GM13977 (cell line): Measurements from ENCODE around the gene CST9.
"Not testable (repeated sequence)": the region's sequence is repeated elsewhere in the genome, so short reads cannot be mapped to it uniquely, and the experiment has no call there.

Experiments used
- DNase-seq: peaks from one replicate; pipeline ENCODE4 v3.0.0; 2012; ENCODE audit warnings: low spot score
- CTCF ChIP-seq: IDR thresholded peaks from 2 replicates; pipeline ENCODE4 v1.5.1; 2012; ENCODE audit warnings: mild to moderate bottlenecking, control low read depth; ENCODE audit not compliant: insufficient read depth; ENCODE audit errors: extremely low read depth, missing control alignments
- in situ Hi-C: fragments of 300-500 bp; cut with MboI; formaldehyde crosslinking; loops from one replicate; pipeline ENCODE4 v1.12.0; 2022; ENCODE audit warnings: low sequenced_read_pairs, low pct_unique_long_range_greater_than_20kb, mixed read lengths, inconsistent platforms; ENCODE audit not compliant: unreplicated experiment

CST9 gene

DNA sequence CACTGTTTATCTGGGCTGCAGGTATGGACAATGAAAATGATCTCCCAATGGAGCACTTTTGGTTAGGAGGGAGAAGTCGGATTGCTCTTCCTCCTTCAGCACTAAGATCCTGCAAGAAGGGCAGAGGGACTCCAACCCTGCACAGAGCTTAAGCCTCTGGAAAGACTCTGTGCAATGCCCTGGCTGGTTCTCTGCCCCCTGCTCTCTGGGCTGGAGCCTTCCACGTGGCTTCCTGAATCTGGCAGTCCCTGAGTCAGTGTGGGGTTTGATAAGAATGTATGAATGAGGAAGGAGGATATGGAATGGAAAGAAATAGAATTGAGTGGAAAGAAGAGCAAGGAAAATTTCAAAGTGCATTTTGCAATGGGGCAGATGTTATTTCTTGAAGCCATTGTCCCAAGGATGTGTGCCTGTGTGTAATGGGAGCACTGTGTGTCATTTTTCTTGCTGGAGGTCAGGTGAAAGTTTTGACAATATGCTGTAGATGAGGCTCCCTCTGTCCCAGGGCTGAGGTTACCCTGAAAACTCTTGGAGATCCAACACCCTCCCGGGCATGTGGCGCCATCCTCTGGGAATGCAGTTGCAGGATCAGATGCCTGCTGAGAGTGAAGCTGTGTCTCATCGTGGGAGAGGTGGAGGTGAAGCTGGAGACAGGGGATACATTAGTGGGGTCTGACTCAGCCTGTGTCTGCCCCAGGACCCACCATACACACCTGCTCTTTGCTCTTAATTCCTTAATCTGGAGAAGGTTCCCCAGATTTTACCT, 21.1 kb downstream of the CST9 start:
- DNase-seq, result no peak
- in situ Hi-C loops, result no loop called here
- no peak for TF ChIP-seq CTCF

DNA sequence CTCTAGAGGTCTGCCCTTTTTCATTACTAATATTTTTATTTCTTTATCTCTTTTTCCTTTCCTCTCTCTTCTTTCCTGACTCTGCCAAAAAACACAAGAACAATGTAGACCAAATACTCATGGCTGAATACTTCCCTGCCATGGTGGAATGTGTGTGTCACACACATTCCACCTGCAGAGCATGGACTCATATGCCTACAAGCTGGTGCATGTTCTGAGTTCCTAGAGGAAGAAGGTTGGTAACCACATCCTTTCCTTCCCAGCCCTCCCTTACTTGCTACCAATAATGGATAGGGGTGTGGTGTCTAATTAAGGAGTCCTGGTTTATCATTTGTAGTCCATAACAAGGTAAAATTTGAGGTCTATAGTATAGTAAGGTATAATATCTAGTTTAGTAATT, 22.2 kb downstream of the CST9 start:
- no peak for DNase-seq
- in situ Hi-C loops, result no loop called here
- no peak for TF ChIP-seq CTCF

DNA sequence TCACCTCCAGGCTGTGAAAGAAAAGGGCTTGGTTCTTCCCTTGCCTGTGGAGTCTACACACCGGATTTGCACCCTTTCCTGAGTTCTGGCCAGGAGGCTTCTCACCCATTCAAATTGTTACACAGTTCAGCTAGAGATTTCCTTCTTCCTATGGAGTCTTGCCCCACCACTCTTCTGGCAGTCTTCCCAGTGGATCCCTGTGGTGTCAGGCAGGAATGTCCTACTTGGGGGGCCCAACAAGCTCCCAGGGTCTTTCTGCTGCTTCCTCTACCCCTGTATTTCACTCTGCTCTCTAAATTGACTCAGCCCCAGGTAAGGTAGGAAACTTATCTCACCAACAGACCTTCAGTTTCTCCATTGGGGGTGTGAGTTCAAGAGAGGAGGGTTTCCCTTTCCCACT, 23.4 kb downstream of the CST9 start:
- in situ Hi-C loops, result no loop called here
- TF ChIP-seq CTCF, result no peak
- DNase-seq, result no peak

- in situ Hi-C loops, DNase-seq: not testable (repeated sequence)
Measured at GRCh38 chr20:23581833-23582232, 23.9 kb downstream of the CST9 start.

DNA sequence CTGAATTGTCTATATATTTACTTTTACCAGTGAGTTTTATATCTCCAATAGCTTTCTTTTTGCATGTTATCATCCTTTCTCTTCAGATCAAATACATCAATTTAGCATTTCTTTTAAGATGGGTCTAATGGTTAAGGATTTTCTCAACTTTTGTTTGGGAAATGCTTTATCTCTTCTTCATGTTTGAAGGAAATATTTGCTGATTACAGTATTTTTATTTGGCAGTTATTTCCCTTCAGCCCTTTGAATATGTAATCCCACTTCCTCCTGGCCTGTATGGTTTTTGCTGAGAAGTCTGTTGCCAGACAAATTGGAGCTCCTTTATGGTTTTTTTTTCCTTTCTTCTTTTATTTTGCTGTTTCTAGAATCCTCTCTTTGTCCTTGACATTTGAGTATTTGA, 30.7 kb downstream of the CST9 start:
- in situ Hi-C loops, result no loop called here
- no peak for DNase-seq
- no peak for TF ChIP-seq CTCF

DNA sequence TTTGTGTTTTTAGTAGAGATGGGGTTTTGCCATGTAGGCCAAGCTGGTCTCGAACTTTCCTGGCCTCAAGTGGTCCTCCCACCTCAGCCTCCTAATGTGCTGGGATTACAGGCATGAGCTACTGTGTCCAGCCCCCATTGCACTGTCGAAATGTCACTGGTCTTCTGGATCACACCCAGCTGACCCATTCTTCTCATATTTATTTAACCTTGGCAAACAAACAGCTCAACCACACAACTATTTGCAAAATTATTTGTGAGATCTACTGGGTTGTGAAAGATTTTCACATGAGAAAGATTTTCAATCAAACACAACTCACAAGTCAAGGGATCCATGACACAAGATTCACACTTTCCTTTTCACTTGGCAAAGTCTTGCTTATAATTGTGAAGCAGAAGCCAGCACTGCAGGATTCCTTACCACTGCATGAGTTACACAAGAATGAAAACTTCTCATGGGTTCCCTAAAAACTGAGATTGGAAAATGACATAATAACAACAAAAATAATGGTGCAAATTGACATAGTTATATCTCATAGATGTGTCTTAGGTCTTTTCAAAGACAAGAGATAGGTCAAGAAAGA, 35.4 kb downstream of the CST9 start:
- TF ChIP-seq CTCF, result no peak
- in situ Hi-C loops, result no loop called here
- no peak for DNase-seq

- DNase-seq, result no peak
- TF ChIP-seq CTCF, result no peak
- in situ Hi-C loops, result no loop called here
Measured at GRCh38 chr20:23569570-23569969, 36.1 kb downstream of the CST9 start.
